ENCODE data around the gene LRRC4. TPM values are rescaled to one million over a fixed set of nuclear protein-coding genes. Genes with fewer than 3 reads are reported as not detected.

The LRRC4 gene
- total and polyA plus RNA-seq, 7 donors: 0.39 to 5.0 (median 2.7) TPM

DNA sequence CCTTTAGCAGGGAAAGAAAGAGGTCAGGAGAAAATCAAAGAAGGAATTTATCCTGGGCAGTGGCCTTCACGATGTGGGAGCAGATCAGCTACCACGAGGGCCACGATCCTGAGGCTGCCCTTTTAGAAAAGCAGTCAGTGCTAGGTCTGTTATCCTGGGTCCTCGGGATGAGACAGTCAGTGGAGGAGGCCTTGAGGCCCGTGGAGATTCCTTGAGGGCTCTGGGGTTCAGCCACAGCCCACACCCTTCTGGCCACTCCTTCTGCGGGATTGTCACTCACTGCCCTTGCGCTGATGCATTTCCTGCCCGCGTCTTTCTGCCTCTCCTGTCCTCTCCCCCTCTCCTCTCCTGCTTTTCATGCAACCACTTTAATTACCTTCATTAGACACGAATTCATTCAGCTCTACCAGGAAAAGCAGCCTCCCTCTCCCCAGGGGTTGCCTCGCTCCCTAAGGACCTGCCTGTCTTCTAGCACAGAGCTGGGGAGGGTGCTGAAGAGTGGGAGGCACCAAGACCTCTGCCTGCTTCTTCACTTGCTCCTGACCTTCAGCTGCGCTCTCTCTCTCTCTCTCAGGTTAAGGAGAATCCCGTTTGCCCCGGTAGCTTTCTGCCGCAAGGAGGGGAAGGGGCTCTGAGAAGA lies 42.6 kb upstream of the LRRC4 start:
- Histone ChIP-seq H3K36me3 (ENCODE audit: insufficient read depth in 1 of 2, low read depth in 1 of 2) (peaks cover 0 to 10% of the 10 kb centered on the region in 2 donors), H3K4me3 (no peak overlapping the region), H3K4me1 (no peaks in the 10 kb centered on the region), H3K27me3 (ENCODE audit: insufficient read depth in 3 of 3, low read length in 2 of 3) (no peaks in the 10 kb centered on the region), H3K9me3 (no peaks in the 10 kb centered on the region), H3K27ac (no peak overlapping the region)
- TF ChIP-seq, protein P1, sequence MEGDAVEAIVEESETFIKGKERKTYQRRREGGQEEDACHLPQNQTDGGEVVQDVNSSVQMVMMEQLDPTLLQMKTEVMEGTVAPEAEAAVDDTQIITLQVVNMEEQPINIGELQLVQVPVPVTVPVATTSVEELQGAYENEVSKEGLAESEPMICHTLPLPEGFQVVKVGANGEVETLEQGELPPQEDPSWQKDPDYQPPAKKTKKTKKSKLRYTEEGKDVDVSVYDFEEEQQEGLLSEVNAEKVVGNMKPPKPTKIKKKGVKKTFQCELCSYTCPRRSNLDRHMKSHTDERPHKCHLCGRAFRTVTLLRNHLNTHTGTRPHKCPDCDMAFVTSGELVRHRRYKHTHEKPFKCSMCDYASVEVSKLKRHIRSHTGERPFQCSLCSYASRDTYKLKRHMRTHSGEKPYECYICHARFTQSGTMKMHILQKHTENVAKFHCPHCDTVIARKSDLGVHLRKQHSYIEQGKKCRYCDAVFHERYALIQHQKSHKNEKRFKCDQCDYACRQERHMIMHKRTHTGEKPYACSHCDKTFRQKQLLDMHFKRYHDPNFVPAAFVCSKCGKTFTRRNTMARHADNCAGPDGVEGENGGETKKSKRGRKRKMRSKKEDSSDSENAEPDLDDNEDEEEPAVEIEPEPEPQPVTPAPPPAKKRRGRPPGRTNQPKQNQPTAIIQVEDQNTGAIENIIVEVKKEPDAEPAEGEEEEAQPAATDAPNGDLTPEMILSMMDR (IDR thresholded peaks at IDR 0.05): no peak
- no peak for ATAC-seq
- WGBS, 3 donors: 89 to 92% (median 90%) methylated on average over 15 of the region's 15 CpGs
- intact Hi-C loops (cut with DNase I): no loop called here
- DNase-seq: peak in 1 of 2 donors; percentile 24

DNA sequence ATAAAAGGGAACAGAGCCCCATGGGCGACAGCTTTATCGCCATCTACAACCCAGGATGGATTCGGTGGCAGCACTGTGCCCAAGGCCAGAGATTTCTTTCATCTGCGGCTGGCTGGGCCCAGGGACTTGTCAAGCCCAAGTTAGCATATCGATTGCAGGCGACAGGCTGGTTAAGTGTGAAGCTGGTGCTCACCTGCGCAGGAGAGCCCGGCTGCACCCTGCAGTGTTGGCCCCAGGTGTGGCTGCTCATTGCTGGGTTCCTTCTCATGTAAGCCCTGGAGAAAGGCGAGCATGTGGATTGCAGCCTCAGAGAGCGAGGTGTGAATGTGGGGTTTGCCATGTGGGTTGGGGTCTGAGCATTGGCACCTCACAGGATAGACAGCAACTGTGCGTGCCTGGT lies 40.6 kb upstream of the LRRC4 start:
- Histone ChIP-seq H3K36me3 (ENCODE audit: insufficient read depth in 1 of 2, low read depth in 1 of 2) (peaks cover 0 to 2% of the 10 kb centered on the region in 2 donors), H3K27me3 (ENCODE audit: insufficient read depth in 3 of 3, low read length in 2 of 3) (no peaks in the 10 kb centered on the region), H3K4me3 (no peak overlapping the region), H3K4me1 (no peaks in the 10 kb centered on the region), H3K27ac (no peak overlapping the region), H3K9me3 (no peaks in the 10 kb centered on the region)
- intact Hi-C loops (cut with DNase I): no loop called here
- ATAC-seq (no peak), DNase-seq (no peak)
- TF ChIP-seq, protein P1 (IDR thresholded peaks at IDR 0.05): no peak
- WGBS, 3 donors: 86 to 96% (median 88%) methylated on average over 11 of the region's 11 CpGs

DNA sequence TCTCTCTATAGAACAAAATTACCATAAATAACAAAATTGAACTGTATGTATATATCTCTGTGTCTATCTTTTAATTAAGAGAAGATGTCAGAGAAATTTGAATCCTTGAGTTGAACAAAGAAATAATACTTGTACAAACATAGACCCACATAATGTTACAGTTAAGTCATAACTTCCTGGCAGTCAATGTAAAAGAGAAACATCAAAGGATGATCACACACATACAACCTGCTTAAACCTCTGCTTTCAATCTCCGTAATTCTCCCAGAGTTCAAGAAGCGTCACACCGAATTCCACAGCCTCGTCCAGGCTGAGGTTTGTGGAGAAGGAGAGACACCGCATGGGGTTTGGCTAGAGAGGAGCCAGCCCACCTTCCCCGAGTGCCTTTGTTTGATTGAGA lies 40.1 kb upstream of the LRRC4 start:
- Histone ChIP-seq H3K27me3 (ENCODE audit: insufficient read depth in 3 of 3, low read length in 2 of 3) (no peaks in the 10 kb centered on the region), H3K9me3 (no peaks in the 10 kb centered on the region), H3K4me3 (no peak overlapping the region), H3K4me1 (no peaks in the 10 kb centered on the region), H3K36me3 (ENCODE audit: insufficient read depth in 1 of 2, low read depth in 1 of 2) (peaks cover 0 to 2% of the 10 kb centered on the region in 2 donors), H3K27ac (no peak overlapping the region)
- 95 to 96% (median 96%) methylated on average over 6 of the region's 6 CpGs for WGBS, 3 donors
- DNase-seq (no peak), ATAC-seq (no peak)
- intact Hi-C loops (cut with DNase I): no loop called here
- TF ChIP-seq, protein P1 (IDR thresholded peaks at IDR 0.05): no peak

DNA sequence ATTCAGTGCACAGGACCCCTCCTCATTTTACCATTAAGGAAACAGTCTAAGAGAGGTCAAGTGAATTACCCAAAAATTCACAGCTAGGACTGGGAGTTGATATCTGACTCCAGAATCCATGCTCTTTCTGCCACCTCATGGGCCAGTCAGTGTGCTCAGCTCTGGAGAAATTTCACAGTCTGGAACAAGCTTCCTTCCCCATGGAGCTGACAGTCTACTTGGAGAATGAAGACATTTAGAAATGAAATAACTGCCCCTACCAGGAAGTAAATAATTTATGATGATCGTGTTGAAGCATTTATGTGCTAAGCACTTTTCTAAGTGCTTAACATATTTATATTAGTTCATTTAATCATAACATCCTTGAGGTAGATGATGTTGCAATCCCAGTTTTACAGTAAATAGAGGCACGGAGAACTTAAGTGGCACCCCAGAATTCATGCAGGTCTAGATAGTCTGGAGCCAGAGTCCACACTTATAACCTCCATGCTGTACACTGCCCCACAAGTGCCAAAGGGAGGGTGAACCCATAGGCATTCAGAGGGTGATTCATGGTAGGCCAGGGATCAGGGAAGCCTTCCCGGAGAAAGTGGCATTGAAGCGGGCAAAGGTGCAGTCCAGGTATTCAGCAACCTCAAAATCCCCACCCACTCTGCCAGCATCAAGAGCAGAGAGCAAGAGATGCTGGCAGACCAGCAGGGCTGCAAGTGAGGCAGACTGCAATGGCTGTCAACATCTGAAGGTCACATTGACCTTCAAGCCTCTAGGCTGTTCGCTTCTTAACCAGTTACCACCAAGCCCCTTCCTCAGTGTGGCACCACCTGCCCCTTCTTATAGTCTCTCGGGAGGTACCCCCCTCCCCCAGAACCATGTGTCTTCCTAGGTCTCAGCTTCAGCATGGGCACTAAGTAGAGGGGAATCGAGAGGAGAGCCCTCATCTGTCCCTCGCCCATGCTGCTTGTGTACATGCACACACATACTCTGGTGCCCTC lies 38.4 kb upstream of the LRRC4 start:
- 95 to 98% (median 96%) methylated on average over 8 of the region's 8 CpGs for WGBS, 3 donors
- no peaks in the 10 kb centered on the region for H3K4me1 ChIP-seq
- TF ChIP-seq, protein P1 (IDR thresholded peaks at IDR 0.05): no peak

More for the DNA sequence above, 38.4 kb upstream of the LRRC4 start:
- ATAC-seq: no peak
- no peaks in the 10 kb centered on the region for H3K9me3 ChIP-seq
- intact Hi-C loops (cut with DNase I): no loop called here
- H3K27ac ChIP-seq: no peak overlapping the region
- no peak for DNase-seq
- H3K36me3 ChIP-seq (ENCODE audit: insufficient read depth in 1 of 2, low read depth in 1 of 2): peaks cover 0 to 2% of the 10 kb centered on the region in 2 donors
- H3K27me3 ChIP-seq (ENCODE audit: insufficient read depth in 3 of 3, low read length in 2 of 3): no peaks in the 10 kb centered on the region
- H3K4me3 ChIP-seq: no peak overlapping the region

Measured in psoas muscle (tissue), 8 donors.